HG03521 (cell line): ENCODE data around the gene ADAM17.
"Not testable (repeated sequence)": the region's sequence is repeated elsewhere in the genome, so short reads cannot be mapped to it uniquely, and the experiment has no call there.

Experiments
- ATAC-seq: cut with Tn5 transposase; IDR thresholded peaks from one replicate; pipeline ENCODE4 v1.9.1; 2021; ENCODE audit warnings: mild to moderate bottlenecking, moderate library complexity; ENCODE audit not compliant: unreplicated experiment

The ADAM17 gene

GRCh38 chr2:9570182-9571060, 14.8 kb upstream of the ADAM17 start:
- no peak for ATAC-seq

- ATAC-seq, result no peak
These were observed 10.0 kb upstream of the ADAM17 start for GRCh38 chr2:9565436-9566153.

- no peak for ATAC-seq
These were observed 5.0 kb upstream of the ADAM17 start for GRCh38 chr2:9560628-9561027.

GRCh38 chr2:9558948-9559381, 3.3 kb upstream of the ADAM17 start:
- ATAC-seq, result no peak

- peak; percentile 6 for ATAC-seq
These were observed 602 bp upstream of the ADAM17 start for GRCh38 chr2:9556121-9556743.

- no peak for ATAC-seq
These were observed 721 bp downstream of the ADAM17 start for GRCh38 chr2:9554921-9555296.

- no peak for ATAC-seq
These were observed 3.1 kb downstream of the ADAM17 start for GRCh38 chr2:9552219-9553178.

GRCh38 chr2:9550859-9551391, 4.7 kb downstream of the ADAM17 start:
- ATAC-seq, result not testable (repeated sequence)

- ATAC-seq, result no peak
These were observed 6.2 kb downstream of the ADAM17 start for GRCh38 chr2:9549420-9549819.

- peak; percentile 46 for ATAC-seq
These were observed 7.1 kb downstream of the ADAM17 start for GRCh38 chr2:9548506-9548905.

GRCh38 chr2:9547262-9547991, 8.2 kb downstream of the ADAM17 start:
- no peak for ATAC-seq

- no peak for ATAC-seq
These were observed 10.1 kb downstream of the ADAM17 start for GRCh38 chr2:9545502-9545901.

- ATAC-seq, result no peak
These were observed 12.1 kb downstream of the ADAM17 start for GRCh38 chr2:9543557-9543956.

GRCh38 chr2:9539531-9539930, 16.1 kb downstream of the ADAM17 start:
- no peak for ATAC-seq

GRCh38 chr2:9538000-9538507, 17.6 kb downstream of the ADAM17 start:
- ATAC-seq, result no peak

- ATAC-seq, result no peak
These were observed 19.1 kb downstream of the ADAM17 start for GRCh38 chr2:9536504-9536903.

- no peak for ATAC-seq
These were observed 20.5 kb downstream of the ADAM17 start for GRCh38 chr2:9535177-9535576.

GRCh38 chr2:9533663-9534062, 22.0 kb downstream of the ADAM17 start:
- no peak for ATAC-seq

GRCh38 chr2:9532421-9532820, 23.2 kb downstream of the ADAM17 start:
- no peak for ATAC-seq
